SIG-M5 treated with dmso at 0.1 percent for 504 hours (cell line): ENCODE measurements around the gene UBA1.
A peak's percentile ranks its signal among the peaks of the same experiment; 100 is the strongest.

ENCODE experiments used
- DNase-seq: peaks from one replicate; lab custom pipeline; 2025; ENCODE audit not compliant: unreplicated experiment; lab: John Stamatoyannopoulos, UW

Gene UBA1

GRCh38 chrX:47193475-47194193 is at the start of gene UBA1:
Gene UBA1 (plus strand): TSS chrX:47193829. CDS start chrX:47198803, 4,974 bp downstream.
- DNase-seq = peak; percentile 92

- peak; percentile 27 for DNase-seq
Observed at GRCh38 chrX:47143894-47144625, 49.6 kb upstream of the UBA1 start.

GRCh38 chrX:47144626-47145394 is 48.8 kb upstream of the UBA1 start, which contains the start of the genes NDUFB11 and RBM10:
Gene NDUFB11 (minus strand): TSS chrX:47144702. CDS start chrX:47144679, 23 bp downstream.
Gene RBM10 (plus strand): TSS chrX:47145221. CDS start chrX:47147482, 2,261 bp downstream.
- DNase-seq = peak; percentile 93

GRCh38 chrX:47145395-47146120 is 48.1 kb upstream of the UBA1 start:
- no peak for DNase-seq

GRCh38 chrX:47146121-47146935 is 47.3 kb upstream of the UBA1 start:
- no peak for DNase-seq

GRCh38 chrX:47146936-47147859 is 46.4 kb upstream of the UBA1 start:
- DNase-seq = no peak

- DNase-seq = no peak
Observed at GRCh38 chrX:47148946-47149345, 44.7 kb upstream of the UBA1 start.

- DNase-seq = no peak
Observed at GRCh38 chrX:47151435-47151834, 42.2 kb upstream of the UBA1 start.

- no peak for DNase-seq
Observed at GRCh38 chrX:47156611-47157520, 36.8 kb upstream of the UBA1 start.

- no peak for DNase-seq
Observed at GRCh38 chrX:47158131-47158530, 35.5 kb upstream of the UBA1 start.

GRCh38 chrX:47158781-47159180 is 34.8 kb upstream of the UBA1 start:
- DNase-seq = no peak

GRCh38 chrX:47160781-47161180 is 32.8 kb upstream of the UBA1 start:
- no peak for DNase-seq

- DNase-seq = no peak
Observed at GRCh38 chrX:47162927-47163583, 30.6 kb upstream of the UBA1 start.

GRCh38 chrX:47164420-47164819 is 29.2 kb upstream of the UBA1 start:
- no peak for DNase-seq

- DNase-seq = no peak
Observed at GRCh38 chrX:47166126-47166525, 27.5 kb upstream of the UBA1 start.

GRCh38 chrX:47168495-47169073 is 25.0 kb upstream of the UBA1 start:
- DNase-seq = no peak

GRCh38 chrX:47169273-47169672 is 24.4 kb upstream of the UBA1 start:
- no peak for DNase-seq
